Stimulated activated CD4-positive, alpha-beta T cell treated with anti-CD3 and anti-CD28 coated beads, Interleukin-12 subunit alpha, Interleukin-12 subunit beta, amount 100 ng/mL, for 48 hours (primary cell): ENCODE results near the gene ADH1A.
"Not testable (repeated sequence)": the region's sequence is repeated elsewhere in the genome, so short reads cannot be mapped to it uniquely, and the experiment has no call there.

ENCODE experiments used
- DNase-seq, 3 donors: peaks; one replicate each; pipeline ENCODE4 v3.0.0-alpha.2; 2020; ENCODE audit warnings: low read depth in 2 of 3, low spot score in 1 of 3

Gene ADH1A

DNA sequence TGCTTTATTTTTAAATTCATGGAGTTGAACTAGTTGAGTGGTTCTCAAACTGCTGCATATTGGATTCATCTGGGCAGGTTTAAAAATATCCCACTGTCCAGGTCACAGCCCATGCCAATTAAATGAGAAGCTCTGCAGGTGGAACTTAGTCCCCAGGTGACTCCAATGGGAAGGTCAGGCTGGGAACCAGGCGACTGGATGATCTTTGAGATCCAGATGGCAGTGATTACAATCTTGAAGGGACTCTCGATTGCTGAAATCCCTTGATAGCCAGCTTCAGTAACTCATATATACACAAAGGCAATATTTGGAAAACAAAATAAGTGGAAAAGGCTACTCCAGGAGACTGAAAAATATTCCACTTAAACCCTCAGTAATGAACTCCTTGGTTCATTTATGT is 8.1 kb downstream of the ADH1A start:
- DNase-seq: no peak

DNA sequence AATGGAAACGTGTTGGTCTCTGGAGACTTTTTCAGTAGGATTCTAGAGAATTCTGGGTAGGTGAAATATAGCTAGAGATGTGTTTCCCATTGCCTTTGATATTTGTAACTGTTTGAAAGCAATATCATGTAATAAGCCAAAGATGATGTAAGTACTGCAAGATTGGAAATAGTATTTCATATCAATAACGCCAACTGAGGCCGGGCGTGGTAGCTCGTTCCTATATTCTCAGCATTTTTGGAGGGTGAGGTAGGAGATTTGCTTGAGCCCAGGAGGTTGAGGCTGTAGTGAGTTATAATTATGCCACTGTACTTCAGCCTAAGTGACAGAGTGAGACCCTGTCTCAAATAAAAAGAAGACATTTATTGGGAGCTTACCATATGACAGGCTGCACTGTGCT is 9.5 kb downstream of the ADH1A start:
- DNase-seq: no peak

DNA sequence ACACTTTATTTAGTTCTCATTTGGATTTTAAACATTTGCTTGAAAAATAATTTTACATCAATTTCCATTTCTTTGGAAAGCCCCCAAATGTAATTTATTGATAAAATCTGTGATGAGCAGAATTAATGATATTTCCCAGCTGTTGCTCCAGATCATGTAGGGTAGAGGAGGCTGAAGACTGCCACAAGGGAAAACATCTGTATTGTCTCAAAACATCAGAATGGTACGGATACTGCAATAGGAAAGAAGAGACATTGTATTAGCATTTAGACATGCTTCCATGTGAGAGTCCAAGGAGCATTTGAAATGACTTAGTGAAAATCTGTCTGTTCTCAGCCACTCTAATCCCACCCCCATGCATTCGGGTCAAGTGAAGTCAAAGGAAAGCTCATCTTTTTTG is 14.4 kb downstream of the ADH1A start:
- DNase-seq: no peak

DNA sequence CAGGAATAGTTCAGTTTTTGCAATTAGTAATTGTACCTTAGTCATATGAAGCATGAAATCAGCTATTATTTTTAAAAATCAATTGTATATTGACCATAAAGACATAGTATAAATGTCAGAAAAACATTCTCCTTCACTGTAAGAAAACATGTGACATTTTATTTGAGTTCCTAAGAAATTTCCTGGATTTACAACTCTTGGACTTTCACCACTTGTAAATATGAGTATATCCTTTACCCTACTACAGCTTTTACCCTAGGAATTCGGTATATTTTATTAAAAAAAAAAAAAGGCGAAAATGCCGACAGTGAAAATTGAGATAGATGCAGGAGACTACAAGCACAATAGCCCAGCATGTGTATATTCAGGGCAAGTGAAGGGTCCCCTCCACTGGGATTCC is 14.9 kb downstream of the ADH1A start:
- no peak for DNase-seq

DNA sequence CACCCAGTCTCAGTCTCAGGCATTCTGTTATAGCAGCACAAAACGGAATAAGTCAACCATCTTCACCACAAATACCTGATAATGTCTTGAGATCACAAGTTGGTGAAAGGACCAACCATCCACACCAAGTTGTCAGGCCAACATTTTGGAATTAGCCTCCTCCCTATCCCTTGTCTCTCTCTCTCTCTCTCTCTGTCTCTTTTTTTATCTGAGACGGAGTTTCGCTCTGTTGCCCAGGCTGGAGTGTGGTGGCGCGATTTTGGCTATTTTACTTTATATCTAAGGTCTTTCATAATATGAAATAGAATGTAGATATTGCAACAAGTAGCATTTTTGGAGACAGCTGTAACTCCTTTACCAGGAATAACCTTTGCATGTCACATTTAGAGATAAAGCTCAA is 15.7 kb downstream of the ADH1A start:
- DNase-seq: no peak

DNA sequence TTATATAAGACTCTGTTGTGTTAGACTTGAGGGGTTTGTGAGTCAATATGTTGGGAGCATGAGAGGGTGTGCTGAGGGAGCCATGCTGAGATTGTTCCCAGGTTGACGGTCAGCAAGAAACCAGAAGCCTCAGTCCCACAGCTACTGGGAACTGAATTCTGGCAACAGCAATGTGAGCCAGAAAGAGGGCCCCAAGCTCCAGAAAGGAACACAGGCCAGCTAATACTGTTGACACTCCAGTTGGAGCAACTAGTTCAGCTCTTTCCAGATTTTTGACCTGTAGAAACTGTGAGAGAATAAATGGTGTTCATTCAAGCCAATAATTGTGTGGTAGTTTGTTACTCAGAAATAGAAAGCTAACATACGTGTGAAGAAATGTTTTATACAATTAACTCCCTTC is 17.1 kb downstream of the ADH1A start:
- DNase-seq: no peak

DNA sequence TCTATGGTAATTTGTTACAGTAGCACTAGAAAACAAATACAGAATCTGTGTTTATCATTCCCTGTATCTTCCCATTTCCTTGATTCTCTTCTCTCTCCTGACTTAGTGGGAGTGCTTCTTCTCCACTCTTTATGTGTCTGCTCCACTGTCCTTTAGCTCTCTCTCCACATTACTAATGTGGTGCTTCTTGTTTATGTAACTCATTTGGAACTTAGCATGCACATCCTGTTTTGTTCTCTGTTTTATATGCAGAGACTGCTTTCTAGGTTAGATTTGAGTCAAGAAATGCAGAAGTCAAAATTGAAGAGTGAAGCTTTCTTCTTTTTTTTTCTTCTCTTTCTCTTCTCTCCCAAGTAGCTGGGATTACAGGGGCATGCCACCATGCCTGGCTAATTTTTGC is 25.9 kb downstream of the ADH1A start:
- DNase-seq: no peak

DNA sequence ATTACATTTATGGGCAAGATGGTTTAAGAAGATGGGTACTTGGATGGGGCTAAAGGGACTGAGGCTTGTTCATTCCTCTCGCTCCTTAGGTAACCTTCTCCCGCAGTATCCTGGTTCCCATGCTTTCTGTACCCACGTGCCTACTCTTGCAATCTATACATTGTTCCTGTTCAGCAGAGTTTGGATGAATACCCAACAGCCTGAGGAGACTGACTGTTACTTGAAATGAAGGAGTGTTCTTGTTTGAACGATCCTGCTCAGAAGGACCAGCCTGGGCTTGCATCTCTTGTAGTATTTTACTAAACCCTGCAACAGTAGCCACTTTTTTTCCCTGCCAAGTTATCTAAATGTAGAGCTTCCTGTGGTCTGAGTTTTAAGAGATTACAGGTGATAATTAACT is 38.0 kb downstream of the ADH1A start:
- DNase-seq: no peak

DNA sequence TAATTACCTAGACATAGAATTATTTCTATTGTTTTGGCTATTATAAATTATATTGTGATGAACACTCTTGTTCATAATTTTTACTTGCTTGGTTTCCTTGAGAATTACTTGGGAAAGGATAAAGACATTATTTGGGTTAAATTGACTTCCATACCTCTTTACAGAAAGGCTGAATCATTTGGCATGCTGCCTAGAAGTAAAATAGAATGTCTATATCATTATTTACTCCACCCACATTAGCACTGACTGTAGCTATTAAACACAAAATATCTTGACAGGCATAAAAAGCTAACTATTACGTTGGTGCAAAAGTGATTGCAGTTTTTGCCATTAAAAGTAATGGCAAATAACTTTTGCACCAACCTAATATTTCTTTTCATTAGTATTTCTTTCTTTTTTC is 42.1 kb downstream of the ADH1A start:
- no peak for DNase-seq

DNA sequence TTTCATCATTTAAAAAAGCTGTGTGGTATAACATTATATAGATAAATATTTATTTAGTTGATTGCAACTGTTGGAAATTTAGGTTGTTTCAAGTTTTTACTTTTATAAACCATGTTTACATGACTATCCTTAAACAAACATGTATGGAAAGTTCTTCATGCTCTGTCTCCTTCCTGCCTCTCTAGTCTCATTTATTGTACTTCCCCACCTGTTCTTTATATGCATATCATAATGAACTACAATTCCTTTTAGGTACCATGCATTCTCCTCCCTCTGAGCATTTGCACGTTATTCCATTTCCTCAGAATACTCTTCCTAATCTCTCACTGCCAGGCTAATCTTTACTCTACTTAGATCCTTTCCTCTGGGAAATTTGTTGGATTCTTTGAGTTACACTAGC is 54.8 kb downstream of the ADH1A start:
- no peak for DNase-seq

DNA sequence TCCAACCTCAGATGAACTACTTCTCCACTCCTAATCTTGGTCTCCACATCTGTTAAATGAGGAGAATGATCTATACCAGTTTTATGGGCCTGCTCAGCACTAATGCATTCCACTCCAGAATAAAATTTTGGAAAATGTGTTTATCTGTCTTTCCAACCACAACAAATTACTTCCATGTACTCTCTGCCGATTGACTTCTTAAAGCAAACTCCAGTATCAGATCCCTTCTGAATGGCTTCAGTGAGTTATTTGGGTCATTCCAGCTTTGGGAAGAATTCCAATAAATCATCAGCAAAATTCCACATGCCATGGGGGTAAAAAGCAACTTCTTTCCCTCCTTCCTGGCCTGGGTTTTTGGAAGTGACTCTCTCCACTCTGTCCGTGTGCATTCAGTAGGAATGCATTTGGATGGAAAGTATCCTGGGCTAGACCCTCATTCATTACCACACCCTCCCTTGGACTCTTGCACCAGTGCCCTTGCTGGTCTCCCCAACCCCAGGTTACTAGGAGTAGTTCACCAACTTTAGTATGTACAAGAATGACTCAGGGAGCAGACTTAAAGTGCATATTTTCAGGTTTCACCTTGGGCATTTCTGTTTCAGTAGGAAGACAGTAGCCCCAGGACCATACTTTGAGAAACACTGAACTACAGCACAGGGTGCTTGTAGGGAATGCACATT is 56.3 kb downstream of the ADH1A start:
- no peak for DNase-seq

DNA sequence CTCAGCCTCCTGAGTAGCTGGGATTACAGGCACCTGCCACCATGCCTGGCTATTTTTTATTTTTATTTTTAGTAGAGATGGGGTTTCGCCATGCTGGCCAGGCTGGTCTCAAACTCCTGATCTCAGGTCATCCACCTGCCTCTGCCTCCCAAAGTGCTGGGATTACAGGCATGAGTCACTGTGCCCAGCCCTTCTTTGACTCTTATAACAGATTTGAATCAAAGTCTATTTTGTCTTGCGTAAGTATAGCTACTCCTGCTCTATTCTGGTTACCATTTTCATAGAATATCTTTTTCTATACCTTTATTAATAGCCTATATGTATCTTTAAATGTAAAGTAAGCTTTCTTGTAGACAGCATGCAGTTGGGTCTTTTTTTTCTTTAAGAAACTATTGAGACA is 57.4 kb downstream of the ADH1A start:
- not testable (repeated sequence) for DNase-seq

DNA sequence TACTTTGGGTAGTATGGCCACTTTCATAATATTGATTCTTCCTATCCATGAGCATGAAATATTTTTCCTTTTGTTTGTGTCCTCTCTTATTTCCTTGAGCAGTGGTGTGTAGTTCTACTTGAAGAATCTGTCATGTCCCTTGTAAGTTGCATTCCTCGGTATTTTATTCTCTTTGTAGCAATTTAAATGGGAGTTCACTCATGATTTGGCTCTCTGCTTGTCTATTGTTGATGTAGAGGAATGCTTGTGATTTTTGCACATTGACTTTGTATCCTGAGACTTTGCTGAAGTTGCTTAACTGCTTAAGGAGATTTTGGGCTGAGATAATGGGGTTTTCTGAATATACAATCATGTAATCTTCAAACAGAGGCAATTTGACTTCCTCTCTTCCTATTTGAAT is 62.1 kb downstream of the ADH1A start:
- DNase-seq: not testable (repeated sequence)

DNA sequence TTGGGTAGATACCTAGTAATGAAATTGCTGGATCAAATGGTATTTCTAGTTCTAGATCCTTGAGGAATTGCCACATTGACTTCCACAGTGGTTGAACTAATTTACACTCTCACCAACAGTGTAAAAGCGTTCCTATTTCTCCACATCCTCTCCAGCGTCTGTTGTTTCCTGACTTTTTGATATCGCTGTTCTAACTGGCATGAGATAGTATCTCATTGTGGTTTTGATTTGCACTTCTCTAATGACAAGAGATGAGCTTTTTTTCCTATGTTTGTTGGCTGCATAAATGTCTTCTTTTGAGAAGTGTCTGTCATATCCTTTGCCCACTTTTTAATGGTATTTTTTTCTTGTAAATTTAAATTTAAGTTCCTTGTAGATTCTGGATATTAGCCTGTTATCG is 63.1 kb downstream of the ADH1A start:
- DNase-seq: not testable (repeated sequence)
